Tibial artery (tissue), 4 donors: ENCODE measurements around the gene ZFYVE19.

ENCODE experiments used
- DNase-seq, 2 donors: peaks; one replicate each; pipeline ENCODE4 v3.0.0-alpha.2; 2019
- H3K27ac ChIP-seq, 2 donors: fragments of 200-600 bp; sonication (generic) in 1 of 2; 1 replicate in 1 of 2; 2 replicates in 1 of 2; pipeline ENCODE4 v1.5.1; 2018 to 2019; ENCODE audit warnings: mild to moderate bottlenecking in 1 of 2
- H3K27me3 ChIP-seq, 2 donors: fragments of 200-600 bp; sonication (generic) in 1 of 2; one replicate each; pipeline versions ENCODE4 v1.5.1 to v1.6.0; 2016 to 2019
- H3K36me3 ChIP-seq, 3 donors: fragments of 200-600 bp; sonication (generic) in 2 of 3; one replicate each; pipeline ENCODE4 v1.5.1; 2016 to 2019; ENCODE audit warnings: mild to moderate bottlenecking in 2 of 3
- H3K4me1 ChIP-seq, 4 donors: fragments of 200-600 bp; sonication (generic) in 2 of 4; 1 replicate in 3 of 4; 2 replicates in 1 of 4; pipeline ENCODE4 v1.5.1; 2016 to 2019
- H3K4me3 ChIP-seq, 2 donors: fragments of 200-600 bp; sonication (generic) in 1 of 2; 1 replicate in 1 of 2; 2 replicates in 1 of 2; pipeline ENCODE4 v1.5.1; 2018 to 2019; ENCODE audit warnings: mild to moderate bottlenecking in 2 of 2
- H3K9me3 ChIP-seq, 3 donors: fragments of 200-600 bp; sonication (generic) in 1 of 3; one replicate each; pipeline ENCODE4 v1.5.1; 2016 to 2019
- intact Hi-C: fragments of 100-400 bp; cut with DNase I; formaldehyde crosslinking; loops from one replicate; pipeline ENCODE4 v1.15.0; 2023; ENCODE audit warnings: low total_unique reads
- TF ChIP-seq, protein P1 (sequence below), 2 experiments: fragments of 200-600 bp in 1 of 2; fragments of 450-650 bp in 1 of 2; IDR thresholded peaks; one replicate each; pipeline ENCODE4 v1.5.1; 2017 to 2019; ENCODE audit warnings: antibody characterized with exemption in 2 of 2, mild to moderate bottlenecking in 1 of 2, moderate library complexity in 1 of 2

ZFYVE19 gene

GRCh38 chr15:40789119-40789518 lies 17.8 kb upstream of the ZFYVE19 start:
- Histone ChIP-seq H3K4me3 (no peak overlapping the region), H3K9me3 (no peaks in the 10 kb centered on the region), H3K36me3 (peaks cover 0 to 16% (median 11%) of the 10 kb centered on the region in 3 donors), H3K27ac (no peak overlapping the region), H3K4me1 (peaks cover 0 to 34% (median 9%) of the 10 kb centered on the region in 4 donors), H3K27me3 (no peaks in the 10 kb centered on the region)
- intact Hi-C loops, result loop anchor here (10.0 kb wide), 1 partner anchor 1346 kb away; no protein-coding TSS in a partner anchor
- no peak for DNase-seq
- TF ChIP-seq, protein P1, sequence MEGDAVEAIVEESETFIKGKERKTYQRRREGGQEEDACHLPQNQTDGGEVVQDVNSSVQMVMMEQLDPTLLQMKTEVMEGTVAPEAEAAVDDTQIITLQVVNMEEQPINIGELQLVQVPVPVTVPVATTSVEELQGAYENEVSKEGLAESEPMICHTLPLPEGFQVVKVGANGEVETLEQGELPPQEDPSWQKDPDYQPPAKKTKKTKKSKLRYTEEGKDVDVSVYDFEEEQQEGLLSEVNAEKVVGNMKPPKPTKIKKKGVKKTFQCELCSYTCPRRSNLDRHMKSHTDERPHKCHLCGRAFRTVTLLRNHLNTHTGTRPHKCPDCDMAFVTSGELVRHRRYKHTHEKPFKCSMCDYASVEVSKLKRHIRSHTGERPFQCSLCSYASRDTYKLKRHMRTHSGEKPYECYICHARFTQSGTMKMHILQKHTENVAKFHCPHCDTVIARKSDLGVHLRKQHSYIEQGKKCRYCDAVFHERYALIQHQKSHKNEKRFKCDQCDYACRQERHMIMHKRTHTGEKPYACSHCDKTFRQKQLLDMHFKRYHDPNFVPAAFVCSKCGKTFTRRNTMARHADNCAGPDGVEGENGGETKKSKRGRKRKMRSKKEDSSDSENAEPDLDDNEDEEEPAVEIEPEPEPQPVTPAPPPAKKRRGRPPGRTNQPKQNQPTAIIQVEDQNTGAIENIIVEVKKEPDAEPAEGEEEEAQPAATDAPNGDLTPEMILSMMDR (IDR thresholded peaks at IDR 0.05), result no peak

DNA sequence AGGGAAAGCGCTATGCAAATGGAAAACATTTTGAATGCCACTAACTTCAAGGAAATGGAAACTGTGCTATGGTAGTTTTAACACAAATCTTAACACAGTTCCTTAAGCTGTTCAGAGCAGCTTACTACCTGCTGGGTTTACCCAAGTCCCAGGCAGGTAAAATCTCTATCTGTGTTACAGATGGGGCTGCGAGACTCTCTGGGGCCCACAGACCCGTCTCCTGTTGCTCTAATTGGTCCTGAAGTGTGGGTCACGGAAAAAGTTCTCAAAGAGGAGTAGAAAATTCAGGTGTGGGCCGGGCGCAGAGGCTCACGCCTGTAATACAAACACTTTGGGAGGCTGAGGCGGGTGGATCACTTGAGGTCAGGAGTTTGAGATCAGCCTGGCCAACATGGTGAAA lies 16.9 kb upstream of the ZFYVE19 start:
- intact Hi-C loops, result loop anchor here (10.0 kb wide), 1 partner anchor 1345 kb away; no protein-coding TSS in a partner anchor
- Histone ChIP-seq H3K27ac (no peak overlapping the region), H3K9me3 (no peaks in the 10 kb centered on the region), H3K27me3 (no peaks in the 10 kb centered on the region), H3K4me1 (peaks cover 0 to 34% (median 9%) of the 10 kb centered on the region in 4 donors), H3K36me3 (peaks cover 0 to 16% (median 11%) of the 10 kb centered on the region in 3 donors), H3K4me3 (no peak overlapping the region)
- TF ChIP-seq, protein P1 (IDR thresholded peaks at IDR 0.05), result no peak
- DNase-seq, result no peak

DNA sequence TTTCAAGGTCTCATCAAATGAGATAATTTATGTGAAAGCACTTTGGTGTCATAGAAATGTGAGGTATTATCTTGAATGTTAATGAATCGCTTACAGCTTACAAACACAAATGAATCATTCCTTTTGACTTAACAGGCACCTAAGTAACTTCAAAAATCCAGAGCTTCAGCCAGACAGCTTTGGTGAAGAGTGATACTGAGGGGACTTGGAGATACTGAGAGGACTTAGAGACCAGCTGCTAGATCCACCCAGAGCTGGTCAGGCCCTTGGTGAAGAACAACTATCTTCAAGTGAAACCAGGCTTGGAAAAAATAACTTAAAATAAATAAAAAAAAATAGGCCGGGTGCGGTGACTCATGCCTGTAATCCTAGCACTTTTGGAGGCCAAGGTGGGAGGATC lies 16.2 kb upstream of the ZFYVE19 start:
- no peak overlapping the region for H3K4me3 ChIP-seq
- no peaks in the 10 kb centered on the region for H3K27me3 ChIP-seq
- peaks cover 0 to 16% (median 11%) of the 10 kb centered on the region in 3 donors for H3K36me3 ChIP-seq
- H3K27ac ChIP-seq, result no peak overlapping the region
- no peaks in the 10 kb centered on the region for H3K9me3 ChIP-seq
- intact Hi-C loops, result no loop called here
- DNase-seq, result no peak
- H3K4me1 ChIP-seq, result peaks cover 0 to 28% (median 9%) of the 10 kb centered on the region in 4 donors
- TF ChIP-seq, protein P1 (IDR thresholded peaks at IDR 0.05), result no peak

DNA sequence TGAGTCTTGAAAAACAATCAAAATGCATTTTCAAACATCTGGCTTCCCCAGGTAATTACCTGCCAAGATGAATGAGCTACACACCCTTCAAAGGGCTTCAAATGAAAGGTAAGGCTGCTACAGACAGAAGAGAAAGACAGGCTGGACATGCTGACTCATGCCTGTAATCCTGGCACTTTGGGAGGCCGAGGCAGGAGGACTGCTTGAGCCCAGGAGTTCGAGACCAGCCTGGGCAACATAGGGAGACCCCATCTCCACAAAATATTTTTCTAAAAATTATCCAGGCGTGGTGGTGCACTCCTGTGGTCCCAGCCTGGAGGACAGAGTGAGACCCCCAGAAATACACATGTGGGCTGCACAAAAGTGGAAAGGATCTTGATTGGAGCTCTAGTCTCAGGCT lies 14.5 kb upstream of the ZFYVE19 start:
- TF ChIP-seq, protein P1 (IDR thresholded peaks at IDR 0.05), result no peak
- intact Hi-C loops, result no loop called here
- Histone ChIP-seq H3K27me3 (no peaks in the 10 kb centered on the region), H3K36me3 (peaks cover 0 to 16% (median 11%) of the 10 kb centered on the region in 3 donors), H3K9me3 (no peaks in the 10 kb centered on the region), H3K27ac (no peak overlapping the region), H3K4me1 (peaks cover 0 to 16% (median 4%) of the 10 kb centered on the region in 4 donors), H3K4me3 (no peak overlapping the region)
- DNase-seq, result no peak

DNA sequence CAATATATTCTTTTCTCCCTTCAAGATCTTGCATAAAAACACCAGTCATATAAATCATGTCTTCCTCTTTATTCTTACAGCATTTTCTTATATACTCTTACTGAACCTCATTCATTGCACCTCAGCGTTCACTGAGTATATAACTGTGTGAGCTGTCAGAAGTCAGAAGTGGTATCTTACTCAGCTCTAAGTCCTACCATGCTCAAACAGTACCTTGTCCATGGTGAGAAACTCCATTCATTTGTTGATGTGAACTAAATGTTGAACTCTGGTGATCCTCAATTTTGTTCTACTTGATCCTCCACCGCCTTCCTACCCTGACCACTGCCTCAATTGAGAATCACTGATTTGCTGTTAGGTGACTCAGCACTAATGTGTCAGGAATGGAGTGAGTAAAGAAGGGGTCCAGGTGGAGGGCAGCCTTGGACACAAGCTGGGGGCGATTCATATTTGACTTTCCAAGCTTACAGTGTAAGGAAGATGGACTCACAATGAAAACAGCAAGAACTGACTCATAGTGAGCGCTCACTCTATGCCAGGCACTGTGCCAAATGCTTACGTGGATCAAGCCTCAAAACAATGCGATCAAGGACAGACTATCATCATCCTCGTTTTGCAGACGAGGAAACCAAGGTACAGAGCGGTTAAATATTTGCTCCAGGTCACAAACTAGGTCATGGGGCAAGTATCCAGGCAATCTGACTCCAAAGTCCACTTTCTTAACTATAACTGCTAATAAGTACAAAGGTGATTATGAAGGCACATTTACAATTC lies 13.5 kb upstream of the ZFYVE19 start:
- no peaks in the 10 kb centered on the region for H3K27me3 ChIP-seq
- TF ChIP-seq, protein P1 (IDR thresholded peaks at IDR 0.05), result no peak
- no peak for DNase-seq
- H3K9me3 ChIP-seq, result no peaks in the 10 kb centered on the region
- peaks cover 1 to 17% (median 11%) of the 10 kb centered on the region in 3 donors for H3K36me3 ChIP-seq
- intact Hi-C loops, result no loop called here
- no peak overlapping the region for H3K4me3 ChIP-seq
- peaks cover 0 to 9% (median 0%) of the 10 kb centered on the region in 4 donors for H3K4me1 ChIP-seq
- no peak overlapping the region for H3K27ac ChIP-seq
